H1 (cell line): ENCODE measurements around the gene PTPMT1. TPM values are rescaled to one million over a fixed set of nuclear protein-coding genes. Genes with fewer than 3 reads are reported as not detected.

Source experiments
- CTCF ChIA-PET: fragments of 300-600 bp; sonication (Branson Sonifier 250); formaldehyde crosslinking; loops from one replicate; lab custom pipeline; 2021; ENCODE audit not compliant: partially characterized antibody; lab: Charles Lee
- POLR2A ChIA-PET: fragments of 300-600 bp; sonication (Branson Sonifier 250); formaldehyde crosslinking; loops from one replicate; lab custom pipeline; 2021; ENCODE audit warnings: inconsistent platforms; ENCODE audit not compliant: partially characterized antibody; lab: Charles Lee
- DNase-seq, 2 experiments: peaks; one replicate each; pipeline versions ENCODE4 v3.0.0 to v3.0.0-alpha.2; 2010 to 2022; ENCODE audit warnings: low spot score in 2 of 2, low read depth in 1 of 2, mixed read lengths in 1 of 2
- FAIRE-seq: peaks from 2 replicates; lab custom pipeline; 2011; peaks lifted over from hg19 to GRCh38; lab: Jason Lieb, UNC
- H2AFZ ChIP-seq: 2 replicates; pipeline ENCODE4 v1.8.1; 2012; ENCODE audit warnings: low read length, inconsistent platforms
- H2AK5ac ChIP-seq: 2 replicates; pipeline ENCODE4 v1.6.1; 2013; ENCODE audit warnings: low read depth, low read length
- H2BK120ac ChIP-seq: replicated peaks from 2 replicates; pipeline ENCODE3; 2013; ENCODE audit warnings: low read depth, low read length, inconsistent platforms
- H2BK12ac ChIP-seq: 2 replicates; pipeline ENCODE4 v1.6.1; 2013; ENCODE audit warnings: low read depth, low read length
- H2BK15ac ChIP-seq: 2 replicates; pipeline ENCODE4 v1.6.1; 2013; ENCODE audit warnings: low read length
- H2BK20ac ChIP-seq: 2 replicates; pipeline ENCODE4 v1.6.1; 2013; ENCODE audit warnings: low read length
- H2BK5ac ChIP-seq: 2 replicates; pipeline ENCODE4 v1.6.1; 2013; ENCODE audit warnings: low read depth, low read length
- H3K14ac ChIP-seq: 2 replicates; pipeline ENCODE4 v1.6.1; 2013; ENCODE audit warnings: inconsistent platforms; ENCODE audit not compliant: insufficient read length
- H3K18ac ChIP-seq: 2 replicates; pipeline ENCODE4 v1.6.1; 2013; ENCODE audit warnings: low read length; ENCODE audit errors: extremely low read depth
- H3K23ac ChIP-seq: 2 replicates; pipeline ENCODE4 v1.6.1; 2013; ENCODE audit warnings: inconsistent platforms; ENCODE audit not compliant: insufficient read length
- H3K23me2 ChIP-seq: 2 replicates; pipeline ENCODE4 v1.6.1; 2013; ENCODE audit warnings: low read depth, low read length
- H3K27ac ChIP-seq: 2 replicates; pipeline ENCODE4 v1.6.1; 2011; ENCODE audit warnings: low read depth, low read length, inconsistent platforms
- H3K27me3 ChIP-seq, 4 experiments: replicated peaks in 1 of 4; 1 replicate in 1 of 4; 2 replicates in 3 of 4; pipeline versions ENCODE4 v1.6.1 to v1.8.1; 2011 to 2013; ENCODE audit warnings: low read length in 3 of 4, mild to moderate bottlenecking in 3 of 4, inconsistent platforms in 2 of 4, mixed read lengths in 2 of 4, moderate library complexity in 1 of 4; ENCODE audit not compliant: control insufficient read depth in 3 of 4, insufficient read depth in 3 of 4; ENCODE audit errors: extremely low read depth in 1 of 4
- H3K36me3 ChIP-seq, 4 experiments: 2 replicates each; pipeline versions ENCODE4 v1.6.1 to v1.8.1; 2011 to 2013; ENCODE audit warnings: mild to moderate bottlenecking in 4 of 4, low read length in 3 of 4, moderate library complexity in 2 of 4, control low read depth in 1 of 4, inconsistent platforms in 1 of 4; ENCODE audit not compliant: insufficient read depth in 4 of 4, control insufficient read depth in 2 of 4
- H3K4ac ChIP-seq: replicated peaks from 2 replicates; pipeline ENCODE3; 2013; ENCODE audit warnings: low read length, low read depth, mixed read lengths, inconsistent platforms; ENCODE audit not compliant: insufficient read length
- H3K4me1 ChIP-seq, 4 experiments: replicated peaks in 1 of 4; 1 replicate in 1 of 4; 2 replicates in 3 of 4; pipeline versions ENCODE4 v1.6.1 to v1.8.1; 2011 to 2013; ENCODE audit warnings: low read length in 3 of 4, inconsistent platforms in 2 of 4, mixed read lengths in 1 of 4; ENCODE audit not compliant: insufficient read depth in 4 of 4, control insufficient read depth in 3 of 4
- H3K4me2 ChIP-seq, 2 experiments: 2 replicates each; pipeline versions ENCODE4 v1.6.1 to v1.8.1; 2011 to 2013; ENCODE audit warnings: low read depth in 2 of 2, low read length in 2 of 2, control low read depth in 1 of 2, inconsistent platforms in 1 of 2, mild to moderate bottlenecking in 1 of 2; ENCODE audit not compliant: insufficient read depth in 1 of 2
- H3K4me3 ChIP-seq, 4 experiments: fragments of 200-600, 300-600 bp in 1 of 4; sonication (generic), shearing (Covaris generic), sonication (Bioruptor Twin) in 1 of 4; 2 replicates each; pipeline versions ENCODE4 v1.5.1 to v1.8.1; 2011 to 2016; ENCODE audit warnings: low read length in 4 of 4, low read depth in 3 of 4, control low read depth in 2 of 4, inconsistent platforms in 2 of 4, mild to moderate bottlenecking in 2 of 4, mixed read lengths in 1 of 4, moderate library complexity in 1 of 4; ENCODE audit not compliant: insufficient read depth in 2 of 4; ENCODE audit errors: extremely low read depth in 1 of 4
- H3K56ac ChIP-seq: replicated peaks from 2 replicates; pipeline ENCODE3; 2013; ENCODE audit warnings: low read depth, mild to moderate bottlenecking, mixed read lengths, low read length, inconsistent platforms; ENCODE audit not compliant: insufficient read length
- H3K79me1 ChIP-seq: 2 replicates; pipeline ENCODE4 v1.6.1; 2013; ENCODE audit warnings: low read depth, low read length, control low read depth
- H3K79me2 ChIP-seq, 2 experiments: 2 replicates each; pipeline versions ENCODE4 v1.6.1 to v1.8.1; 2012 to 2013; ENCODE audit warnings: low read length in 2 of 2, mild to moderate bottlenecking in 2 of 2, inconsistent platforms in 1 of 2; ENCODE audit not compliant: insufficient read depth in 2 of 2, control insufficient read depth in 1 of 2
- H3K9ac ChIP-seq, 4 experiments: replicated peaks in 1 of 4; 1 replicate in 1 of 4; 2 replicates in 3 of 4; pipeline versions ENCODE4 v1.6.1 to v1.8.1; 2011 to 2013; ENCODE audit warnings: low read depth in 3 of 4, low read length in 3 of 4, control low read depth in 2 of 4, mild to moderate bottlenecking in 2 of 4, moderate library complexity in 2 of 4, inconsistent platforms in 1 of 4; ENCODE audit errors: extremely low read depth in 1 of 4
- H3K9me3 ChIP-seq, 2 experiments: 2 replicates each; pipeline versions ENCODE4 v1.6.1 to v1.8.1; 2012 to 2013; ENCODE audit warnings: mild to moderate bottlenecking in 2 of 2, moderate library complexity in 2 of 2, control low read depth in 1 of 2, inconsistent platforms in 1 of 2, low read depth in 1 of 2, low read length in 1 of 2, mixed read lengths in 1 of 2; ENCODE audit not compliant: insufficient read depth in 2 of 2
- H4K20me1 ChIP-seq, 2 experiments: replicated peaks in 1 of 2; 2 replicates each; pipeline versions ENCODE3 to v1.8.1; 2011 to 2013; ENCODE audit warnings: inconsistent platforms in 2 of 2, low read length in 2 of 2, mild to moderate bottlenecking in 1 of 2; ENCODE audit not compliant: insufficient read depth in 2 of 2, control insufficient read depth in 1 of 2
- H4K5ac ChIP-seq: 2 replicates; pipeline ENCODE4 v1.6.1; 2013; ENCODE audit warnings: low read length, low read depth, mixed read lengths, inconsistent platforms; ENCODE audit not compliant: insufficient read length
- H4K8ac ChIP-seq: 2 replicates; pipeline ENCODE4 v1.8.0; 2013; ENCODE audit warnings: mild to moderate bottlenecking, moderate library complexity, low read length, inconsistent platforms; ENCODE audit not compliant: insufficient read depth; ENCODE audit errors: extremely low read depth
- H4K91ac ChIP-seq: replicated peaks from 2 replicates; pipeline ENCODE3; 2013; ENCODE audit warnings: low read length, mixed read lengths, inconsistent platforms; ENCODE audit not compliant: insufficient read length
- WGBS, 2 experiments: shearing (Covaris generic) in 1 of 2; methylation state at CpG; one replicate each; pipeline versions ENCODE4 v1.1.6 to v1.1.7; 2013 to 2015; ENCODE audit warnings: low lambda C conversion rate in 2 of 2, mixed read lengths in 2 of 2, inconsistent platforms in 1 of 2, low coverage in 1 of 2, missing lambda C conversion rate in 1 of 2; ENCODE audit not compliant: insufficient replicate concordance in 2 of 2, insufficient coverage in 1 of 2, insufficient read length in 1 of 2; ENCODE audit errors: extremely low coverage in 1 of 2, missing lambda C conversion rate in 1 of 2; 5-methylcytosine and 5-hydroxymethylcytosine counted together
- polyA plus RNA-seq, 7 experiments: library from polyadenylated mRNA; depleted of rRNA in 3 of 7; stranded (reverse) in 5 of 7; unstranded in 2 of 7; fragments of >200 nt in 5 of 7; fragments of 200-250 nt in 2 of 7; gene quantifications; 1 replicate in 5 of 7; 2 replicates in 1 of 7; 4 replicates in 1 of 7; pipeline versions ENCODE4 v1.2.1 to v1.2.3, GENCODE V29; 2011 to 2013; ENCODE audit warnings: missing spikeins in 2 of 7, mixed read lengths in 2 of 7
- total RNA-seq: library from RNA; stranded (reverse); fragmentation: NEBNext Ultra II Directional; extraction: Animal tissue kit (Norgen Biotek cat#: 25700); gene quantifications from 2 replicates; pipeline ENCODE4 v1.2.1, GENCODE V29; 2021

The PTPMT1 gene
- total and polyA plus RNA-seq, 2 of the 8 experiments (the other 6 are each of a cell fraction or from before 2014, with no cell fraction given): 44.8 to 105 TPM

DNA sequence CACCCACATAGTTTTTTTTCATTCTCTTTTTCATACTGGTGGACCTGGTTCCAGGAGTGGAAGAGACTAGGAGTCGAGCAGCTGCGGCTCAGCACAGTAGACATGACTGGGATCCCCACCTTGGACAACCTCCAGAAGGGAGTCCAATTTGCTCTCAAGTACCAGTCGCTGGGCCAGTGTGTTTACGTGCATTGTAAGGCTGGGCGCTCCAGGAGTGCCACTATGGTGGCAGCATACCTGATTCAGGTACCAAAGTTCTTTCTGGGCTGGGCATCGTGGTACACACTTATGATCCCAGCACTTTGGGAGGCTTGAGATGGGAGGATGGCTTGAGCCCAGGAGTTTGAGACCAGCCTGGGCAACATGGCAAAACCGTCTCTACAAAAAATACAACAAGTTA lies 4.2 kb downstream of the PTPMT1 start:
- no peaks in the 10 kb centered on the region for H3K27me3 ChIP-seq
- FAIRE-seq: no peak
- no peak overlapping the region for H2BK15ac ChIP-seq
- H4K91ac ChIP-seq: no peak overlapping the region
- no peak overlapping the region for H3K4me3 ChIP-seq
- H3K4me2 ChIP-seq: no peak overlapping the region
- H4K8ac ChIP-seq: no peak overlapping the region
- no peak overlapping the region for H3K18ac ChIP-seq
- peaks cover 3% of the 10 kb centered on the region; the same call in 1 of the 2 replicates for H3K23me2 ChIP-seq
- H2AFZ ChIP-seq: no peak overlapping the region
- no peak overlapping the region for H3K56ac ChIP-seq
- no peak overlapping the region for H3K4ac ChIP-seq
- H2BK12ac ChIP-seq: no peak overlapping the region
- no peak overlapping the region for H3K9ac ChIP-seq
- no peak overlapping the region for H2AK5ac ChIP-seq
- H3K27ac ChIP-seq: no peak overlapping the region
- peaks cover 8% of the 10 kb centered on the region; the same call in 1 of the 2 replicates for H3K79me1 ChIP-seq
- H2BK20ac ChIP-seq: no peak overlapping the region
- peaks cover 0 to 3% (median 1%) of the 10 kb centered on the region in 4 experiments; a peak in 1 of 7 replicates for H3K4me1 ChIP-seq
- H3K14ac ChIP-seq: no peak overlapping the region
- ChIA-PET POLR2A (interaction anchor here (0.7 to 6.6 kb wide), 5 partner anchors 8 to 577 kb away, joined by 3 to 83 read pairs (median 3); partner anchors contain the start of genes CELF1, KBTBD4 and NDUFS3), CTCF (no interaction called here)
- H2BK120ac ChIP-seq: no peak overlapping the region
- H2BK5ac ChIP-seq: no peak overlapping the region
- WGBS, 2 experiments: 97% methylated on average over 7 of the region's 7 CpGs; no CpG with 5 or more reads in 1 of the 2 experiments
- H3K36me3 ChIP-seq: peaks cover 11 to 38% (median 23%) of the 10 kb centered on the region in 4 experiments
- H4K20me1 ChIP-seq: peaks cover 0 to 8% of the 10 kb centered on the region in 2 experiments
- H3K23ac ChIP-seq: no peak overlapping the region
- DNase-seq: no peak
- peaks cover 0 to 13% of the 10 kb centered on the region in 2 experiments; a peak in 2 of 4 replicates for H3K79me2 ChIP-seq
- no peaks in the 10 kb centered on the region for H3K9me3 ChIP-seq
- no peak overlapping the region for H4K5ac ChIP-seq
